ENCODE data around the gene EFTUD2.

GRCh38 chr17:44840936-44841335, 58.3 kb downstream of the EFTUD2 start:
- no peak for TF ChIP-seq POLR2AphosphoS5 (IDR thresholded peaks at IDR 0.05; ENCODE audit: low read depth, low read length)
- no peak for TF ChIP-seq POLR2A (IDR thresholded peaks at IDR 0.05; ENCODE audit: control extremely low read depth in 1 of 2, low read depth in 2 of 2, low read length in 2 of 2)
- TF ChIP-seq CHD1 (IDR thresholded peaks at IDR 0.05; ENCODE audit: low read depth, low read length), result no peak
- no peak for TF ChIP-seq RAD21 (IDR thresholded peaks at IDR 0.05 in 1 of 2, conservative IDR thresholded peaks at IDR 0.05 in 1 of 2; ENCODE audit: low read depth in 2 of 2, low read length in 2 of 2)
- no peak for TF ChIP-seq TAF1 (IDR thresholded peaks at IDR 0.05; ENCODE audit: low read depth, low read length)
- TF ChIP-seq CTCF (IDR thresholded peaks at IDR 0.05; ENCODE audit: control extremely low read depth in 1 of 3, insufficient read depth in 1 of 3, low read depth in 1 of 3, low read length in 3 of 3), result no peak
- no peak for TF ChIP-seq MAFK (IDR thresholded peaks at IDR 0.05; ENCODE audit: low read depth, low read length)
- TF ChIP-seq JUN (IDR thresholded peaks at IDR 0.05; ENCODE audit: low read depth, low read length), result no peak
- TF ChIP-seq, protein P1, sequence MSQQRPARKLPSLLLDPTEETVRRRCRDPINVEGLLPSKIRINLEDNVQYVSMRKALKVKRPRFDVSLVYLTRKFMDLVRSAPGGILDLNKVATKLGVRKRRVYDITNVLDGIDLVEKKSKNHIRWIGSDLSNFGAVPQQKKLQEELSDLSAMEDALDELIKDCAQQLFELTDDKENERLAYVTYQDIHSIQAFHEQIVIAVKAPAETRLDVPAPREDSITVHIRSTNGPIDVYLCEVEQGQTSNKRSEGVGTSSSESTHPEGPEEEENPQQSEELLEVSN (IDR thresholded peaks at IDR 0.05), result no peak
- no peak for TF ChIP-seq NRF1 (IDR thresholded peaks at IDR 0.05; ENCODE audit: low read depth, low read length)
- TF ChIP-seq RNF2 (IDR thresholded peaks at IDR 0.05; ENCODE audit: borderline replicate concordance, low read depth, low read length, missing control alignments, poor library complexity, severe bottlenecking), result no peak
- no peak for TF ChIP-seq EP300 (IDR thresholded peaks at IDR 0.05; ENCODE audit: borderline replicate concordance in 1 of 2, low read depth in 2 of 2, low read length in 2 of 2)
- no peak for TF ChIP-seq EZH2 (IDR thresholded peaks at IDR 0.05; ENCODE audit: low read depth, low read length, severe bottlenecking)
- TF ChIP-seq, protein P2, sequence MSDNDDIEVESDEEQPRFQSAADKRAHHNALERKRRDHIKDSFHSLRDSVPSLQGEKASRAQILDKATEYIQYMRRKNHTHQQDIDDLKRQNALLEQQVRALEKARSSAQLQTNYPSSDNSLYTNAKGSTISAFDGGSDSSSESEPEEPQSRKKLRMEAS (IDR thresholded peaks at IDR 0.05), result no peak
